Gastroesophageal sphincter (tissue), 4 donors: Measurements from ENCODE around the gene MS4A2. TPM values are rescaled to one million over a fixed set of nuclear protein-coding genes. Genes with fewer than 3 reads are reported as not detected.

ENCODE experiments used
- ATAC-seq: fragments of 150-250 bp; one replicate; pipeline ENCODE4 v1.9.1; 2016; ENCODE audit warnings: mild to moderate bottlenecking, moderate library complexity
- H3K27ac ChIP-seq, 4 donors: fragments of 200-600 bp; sonication (generic) in 3 of 4; 1 replicate in 3 of 4; 2 replicates in 1 of 4; pipeline ENCODE4 v1.5.1; 2016 to 2019
- H3K27me3 ChIP-seq: fragments of 200-600 bp; sonication (generic); one replicate; pipeline ENCODE4 v1.5.1; 2019
- H3K36me3 ChIP-seq, 2 donors: fragments of 200-600 bp; sonication (generic); one replicate each; pipeline ENCODE4 v1.5.1; 2019; ENCODE audit warnings: control low read depth in 1 of 2
- H3K4me1 ChIP-seq, 3 donors: fragments of 200-600 bp; sonication (generic); 1 replicate in 2 of 3; 2 replicates in 1 of 3; pipeline ENCODE4 v1.5.1; 2016 to 2019; ENCODE audit warnings: control low read depth in 2 of 3
- H3K4me3 ChIP-seq, 2 donors: fragments of 200-600 bp; sonication (generic); one replicate each; pipeline ENCODE4 v1.5.1; 2019; ENCODE audit warnings: mild to moderate bottlenecking in 1 of 2, moderate library complexity in 1 of 2
- H3K9me3 ChIP-seq, 3 donors: fragments of 200-600 bp; sonication (generic); one replicate each; pipeline ENCODE4 v1.5.1; 2017 to 2019; ENCODE audit warnings: control low read depth in 2 of 3
- EP300 ChIP-seq: sonication (generic); formaldehyde crosslinking; IDR thresholded peaks from one replicate; pipeline ENCODE4 v1.6.1; 2017; ENCODE audit warnings: antibody characterized with exemption, mild to moderate bottlenecking
- POLR2A ChIP-seq, 2 donors: fragments of 450-650 bp; IDR thresholded peaks; one replicate each; pipeline ENCODE4 v1.6.1; 2017; ENCODE audit warnings: antibody characterized with exemption in 2 of 2, mild to moderate bottlenecking in 2 of 2, moderate library complexity in 1 of 2
- POLR2AphosphoS5 ChIP-seq: sonication (generic); formaldehyde crosslinking; IDR thresholded peaks from one replicate; pipeline ENCODE4 v1.6.1; 2017; ENCODE audit warnings: antibody characterized with exemption
- WGBS, 2 donors: methylation state at CpG; one replicate each; pipeline ENCODE4 v1.1.5; 2018; ENCODE audit warnings: low coverage in 1 of 2; 5-methylcytosine and 5-hydroxymethylcytosine counted together
- total RNA-seq, 4 donors: library from RNA; depleted of rRNA; stranded (reverse); fragments of >200 nt; gene quantifications; one replicate each; pipeline ENCODE4 v1.1.0, GENCODE V29; 2016
- TF ChIP-seq, protein P1 (sequence below), 4 experiments: fragments of 200-600 bp in 2 of 4; fragments of 450-650 bp in 2 of 4; sonication (generic) in 1 of 4; IDR thresholded peaks; one replicate each; pipeline ENCODE4 v1.5.1; 2017 to 2019; ENCODE audit warnings: antibody characterized with exemption in 4 of 4, mild to moderate bottlenecking in 2 of 4, moderate library complexity in 2 of 4

Gene MS4A2
- total RNA-seq, 4 donors from 2014 or later = 1.2 to 4.7 (median 1.7) TPM; not detected in 1

DNA sequence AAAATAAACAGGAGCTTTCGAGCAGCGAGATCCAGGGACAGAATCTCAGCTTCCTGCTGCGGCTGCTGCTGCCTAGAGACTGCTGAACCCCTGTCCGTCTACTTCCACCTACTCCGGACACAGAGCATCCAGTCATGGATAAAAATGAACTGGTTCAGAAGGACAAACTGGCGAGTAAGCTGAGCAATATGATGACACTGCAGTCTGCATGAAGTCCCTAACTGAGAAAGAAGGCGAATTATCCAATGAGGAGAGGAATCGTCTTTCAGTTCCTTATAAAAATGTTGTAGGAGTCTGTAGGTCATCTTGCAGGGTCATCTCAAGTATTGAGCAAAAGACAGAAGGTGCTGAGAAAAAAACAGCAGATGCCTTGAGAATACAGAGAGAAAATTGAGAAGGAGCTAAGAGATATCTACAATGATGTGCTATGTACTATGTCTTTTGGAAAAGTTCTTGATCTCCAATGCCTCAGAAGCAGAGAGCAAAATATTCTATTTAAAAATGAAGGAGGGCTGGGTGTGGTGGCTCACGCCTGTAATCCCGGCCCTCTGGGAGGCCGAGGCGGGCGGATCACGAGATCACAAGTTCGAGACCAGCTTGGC lies 11.1 kb upstream of the MS4A2 start:
- H3K4me1 ChIP-seq = no peaks in the 10 kb centered on the region
- no peak overlapping the region for H3K4me3 ChIP-seq
- H3K36me3 ChIP-seq = no peaks in the 10 kb centered on the region
- H3K27ac ChIP-seq = no peak overlapping the region
- no peaks in the 10 kb centered on the region for H3K27me3 ChIP-seq
- WGBS, 2 donors = 74 to 85% methylated on average over 13 to 14 of the region's 15 CpGs
- H3K9me3 ChIP-seq = peaks cover 0 to 5% (median 0%) of the 10 kb centered on the region in 3 donors
- TF ChIP-seq, protein P1, sequence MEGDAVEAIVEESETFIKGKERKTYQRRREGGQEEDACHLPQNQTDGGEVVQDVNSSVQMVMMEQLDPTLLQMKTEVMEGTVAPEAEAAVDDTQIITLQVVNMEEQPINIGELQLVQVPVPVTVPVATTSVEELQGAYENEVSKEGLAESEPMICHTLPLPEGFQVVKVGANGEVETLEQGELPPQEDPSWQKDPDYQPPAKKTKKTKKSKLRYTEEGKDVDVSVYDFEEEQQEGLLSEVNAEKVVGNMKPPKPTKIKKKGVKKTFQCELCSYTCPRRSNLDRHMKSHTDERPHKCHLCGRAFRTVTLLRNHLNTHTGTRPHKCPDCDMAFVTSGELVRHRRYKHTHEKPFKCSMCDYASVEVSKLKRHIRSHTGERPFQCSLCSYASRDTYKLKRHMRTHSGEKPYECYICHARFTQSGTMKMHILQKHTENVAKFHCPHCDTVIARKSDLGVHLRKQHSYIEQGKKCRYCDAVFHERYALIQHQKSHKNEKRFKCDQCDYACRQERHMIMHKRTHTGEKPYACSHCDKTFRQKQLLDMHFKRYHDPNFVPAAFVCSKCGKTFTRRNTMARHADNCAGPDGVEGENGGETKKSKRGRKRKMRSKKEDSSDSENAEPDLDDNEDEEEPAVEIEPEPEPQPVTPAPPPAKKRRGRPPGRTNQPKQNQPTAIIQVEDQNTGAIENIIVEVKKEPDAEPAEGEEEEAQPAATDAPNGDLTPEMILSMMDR (IDR thresholded peaks at IDR 0.05) = no peak
- TF ChIP-seq EP300 = no peak
- TF ChIP-seq POLR2AphosphoS5 = no peak
- no peak for TF ChIP-seq POLR2A (IDR thresholded peaks at IDR 0.05)
- ATAC-seq = no peak

DNA sequence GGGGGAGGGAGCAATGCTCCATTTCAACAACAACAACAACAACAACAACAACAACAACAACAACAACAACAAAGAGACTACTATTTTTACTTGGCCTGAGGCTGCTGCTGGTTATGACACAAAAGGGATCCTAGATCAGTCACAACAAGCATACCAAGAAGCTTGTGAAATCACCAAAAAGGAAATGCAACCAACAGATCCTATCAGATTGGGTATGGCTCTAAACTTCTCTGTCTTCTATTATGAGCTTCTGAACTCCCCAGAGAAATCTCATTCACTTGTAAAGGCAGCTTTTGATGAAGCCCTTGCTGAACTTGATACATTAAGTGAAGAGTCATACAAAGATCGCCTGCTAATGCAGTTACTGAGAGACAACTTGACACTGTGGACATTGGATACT lies 10.5 kb upstream of the MS4A2 start:
- no peak overlapping the region for H3K27ac ChIP-seq
- H3K4me1 ChIP-seq = no peaks in the 10 kb centered on the region
- no peak overlapping the region for H3K4me3 ChIP-seq
- H3K9me3 ChIP-seq = peaks cover 0 to 5% (median 0%) of the 10 kb centered on the region in 3 donors
- H3K27me3 ChIP-seq = no peaks in the 10 kb centered on the region
- no peaks in the 10 kb centered on the region for H3K36me3 ChIP-seq
- TF ChIP-seq POLR2A (IDR thresholded peaks at IDR 0.05) (no peak), POLR2AphosphoS5 (no peak), EP300 (no peak)
- TF ChIP-seq, protein P1 (IDR thresholded peaks at IDR 0.05) = no peak
- 85 to 95% methylated on average over 1 of the region's 1 CpG for WGBS, 2 donors
- ATAC-seq = no peak

DNA sequence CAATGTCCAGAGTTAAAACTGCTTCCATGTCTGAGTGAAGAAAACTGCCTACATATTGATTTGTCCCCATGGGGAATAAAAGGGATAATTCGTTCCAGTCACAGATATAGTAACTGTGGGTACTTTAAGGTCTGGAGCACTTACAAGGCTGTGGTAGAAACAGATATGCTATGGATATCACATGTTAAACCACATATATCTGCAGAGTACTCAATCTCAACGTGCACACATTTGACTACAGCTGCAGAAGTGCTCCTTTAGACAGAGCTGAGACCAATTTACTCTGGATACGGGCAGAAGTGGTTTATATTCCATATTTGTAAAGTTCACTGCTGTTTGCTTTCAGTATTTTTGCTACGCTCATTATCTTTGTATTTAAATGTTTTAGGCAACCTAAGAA lies 9.7 kb upstream of the MS4A2 start:
- no peaks in the 10 kb centered on the region for H3K27me3 ChIP-seq
- TF ChIP-seq POLR2AphosphoS5 (no peak), EP300 (no peak), POLR2A (IDR thresholded peaks at IDR 0.05) (no peak)
- TF ChIP-seq, protein P1 (IDR thresholded peaks at IDR 0.05) = no peak
- 70 to 74% methylated on average over 4 of the region's 4 CpGs for WGBS, 2 donors

DNA sequence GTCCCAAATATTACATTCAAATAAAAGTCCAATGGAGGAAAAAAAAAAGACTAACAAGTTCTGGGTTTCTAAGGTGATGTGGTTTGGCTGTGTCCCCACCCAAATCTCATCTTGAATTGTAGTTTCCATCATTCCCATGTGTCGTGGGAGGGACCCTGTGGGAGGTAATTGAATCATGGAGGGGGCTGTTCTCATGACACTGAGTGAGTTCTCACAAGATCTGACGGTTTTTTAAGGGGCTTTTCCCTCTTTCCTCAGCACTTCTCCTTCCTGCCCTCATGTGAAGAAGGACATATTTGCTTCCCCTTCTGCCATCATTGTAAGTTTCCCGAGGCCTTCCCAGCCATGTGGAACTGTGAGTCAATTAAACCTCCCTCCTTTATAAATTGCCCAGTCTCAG lies 7.9 kb upstream of the MS4A2 start:
- Histone ChIP-seq H3K9me3 (peaks cover 0 to 5% (median 0%) of the 10 kb centered on the region in 3 donors), H3K27ac (no peak overlapping the region), H3K4me1 (no peaks in the 10 kb centered on the region), H3K27me3 (no peaks in the 10 kb centered on the region), H3K36me3 (no peaks in the 10 kb centered on the region), H3K4me3 (no peak overlapping the region)
- TF ChIP-seq EP300 (no peak), POLR2AphosphoS5 (no peak), POLR2A (IDR thresholded peaks at IDR 0.05) (no peak)
- TF ChIP-seq, protein P1 (IDR thresholded peaks at IDR 0.05) = no peak
- 67 to 80% methylated on average over 1 to 3 of the region's 3 CpGs for whole genome bisulfite sequencing, 2 donors
- ATAC-seq = no peak

More for the DNA sequence above, 9.7 kb upstream of the MS4A2 start:
- no peaks in the 10 kb centered on the region for H3K36me3 ChIP-seq
- no peak for ATAC-seq
- H3K4me3 ChIP-seq = no peak overlapping the region
- H3K4me1 ChIP-seq = no peaks in the 10 kb centered on the region
- no peak overlapping the region for H3K27ac ChIP-seq
- peaks cover 0 to 5% (median 0%) of the 10 kb centered on the region in 3 donors for H3K9me3 ChIP-seq

DNA sequence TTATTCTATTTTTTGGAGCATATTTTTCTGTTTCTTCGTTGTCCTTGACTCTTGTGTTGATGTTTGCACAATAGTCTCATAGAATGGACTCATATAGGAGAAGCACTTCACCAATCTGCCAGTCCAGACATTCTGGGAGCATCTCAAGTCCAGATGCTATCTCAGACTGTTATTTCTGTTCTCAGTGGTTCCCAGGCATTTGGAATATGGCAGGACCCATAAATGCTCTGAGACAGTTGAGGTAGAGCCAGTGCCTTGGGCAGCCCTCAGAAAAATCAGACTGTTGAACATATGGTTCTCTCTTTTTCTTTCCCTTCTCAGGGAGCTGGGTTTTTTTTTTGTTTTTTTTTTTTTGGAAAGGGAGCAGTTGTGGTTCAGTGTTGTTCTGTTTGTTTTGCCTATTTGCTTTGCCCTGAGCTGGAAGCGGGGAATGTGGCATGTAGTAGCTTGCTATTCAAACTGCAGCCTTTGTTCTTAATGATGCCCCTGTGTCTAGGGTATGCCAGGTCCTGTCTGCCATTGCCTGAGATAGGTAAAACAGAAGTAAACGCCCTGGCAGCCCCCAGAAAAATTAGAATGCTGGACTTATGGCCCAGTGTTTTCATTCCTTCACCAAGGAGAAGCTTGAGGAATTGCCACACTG lies 3.7 kb upstream of the MS4A2 start:
- no peaks in the 10 kb centered on the region for H3K36me3 ChIP-seq
- TF ChIP-seq EP300 (no peak), POLR2AphosphoS5 (no peak), POLR2A (IDR thresholded peaks at IDR 0.05) (no peak)
- TF ChIP-seq, protein P1 (IDR thresholded peaks at IDR 0.05) = no peak
- H3K9me3 ChIP-seq = no peaks in the 10 kb centered on the region
- H3K27ac ChIP-seq = no peak overlapping the region
- no peaks in the 10 kb centered on the region for H3K27me3 ChIP-seq
- no peaks in the 10 kb centered on the region for H3K4me1 ChIP-seq
- 56 to 78% methylated on average over 1 to 3 of the region's 3 CpGs for whole genome bisulfite sequencing, 2 donors
- no peak overlapping the region for H3K4me3 ChIP-seq
- no peak for ATAC-seq
